ENCODE results near the gene BLZF1.
"Not testable (repeated sequence)": the region's sequence is repeated elsewhere in the genome, so short reads cannot be mapped to it uniquely, and the experiment has no call there.

Gene BLZF1

GRCh38 chr1:169387399-169387798 is 19.4 kb downstream of the BLZF1 start:
- TF ChIP-seq CTCF (IDR thresholded peaks at IDR 0.05; ENCODE audit: unreplicated experiment in 3 of 3): no peak
- Mint-ChIP-seq H3K9me3 (no peaks in the 10 kb centered on the region), H3K27me3 (ENCODE audit: low read depth) (no peaks in the 10 kb centered on the region), H3K27ac (no peak overlapping the region), H3K4me3 (no peak overlapping the region), H3K36me3 (ENCODE audit: low read depth) (peaks cover 48% of the 10 kb centered on the region), H3K4me1 (no peaks in the 10 kb centered on the region)

GRCh38 chr1:169390303-169390702 is 22.3 kb downstream of the BLZF1 start:
- H3K9me3 Mint-ChIP-seq: no peaks in the 10 kb centered on the region
- TF ChIP-seq CTCF (IDR thresholded peaks at IDR 0.05; ENCODE audit: unreplicated experiment in 3 of 3): no peak
- no peaks in the 10 kb centered on the region for H3K4me1 Mint-ChIP-seq
- H3K27ac Mint-ChIP-seq: no peak overlapping the region
- no peaks in the 10 kb centered on the region for H3K27me3 Mint-ChIP-seq (ENCODE audit: low read depth)
- peaks cover 63% of the 10 kb centered on the region for H3K36me3 Mint-ChIP-seq (ENCODE audit: low read depth)
- no peak overlapping the region for H3K4me3 Mint-ChIP-seq

- H3K4me3 Mint-ChIP-seq: no peak overlapping the region
- H3K36me3 Mint-ChIP-seq (ENCODE audit: low read depth): peaks cover 64% of the 10 kb centered on the region
- H3K9me3 Mint-ChIP-seq: no peaks in the 10 kb centered on the region
- no peaks in the 10 kb centered on the region for H3K27me3 Mint-ChIP-seq (ENCODE audit: low read depth)
- no peaks in the 10 kb centered on the region for H3K4me1 Mint-ChIP-seq
- no peak overlapping the region for H3K27ac Mint-ChIP-seq
- TF ChIP-seq CTCF (IDR thresholded peaks at IDR 0.05; ENCODE audit: unreplicated experiment in 3 of 3): no peak
Measured at GRCh38 chr1:169392406-169392805, 24.4 kb downstream of the BLZF1 start.

- TF ChIP-seq CTCF (IDR thresholded peaks at IDR 0.05; ENCODE audit: unreplicated experiment in 3 of 3): no peak
- Mint-ChIP-seq H3K27ac (no peak overlapping the region), H3K9me3 (peaks cover 18% of the 10 kb centered on the region), H3K27me3 (ENCODE audit: low read depth) (no peaks in the 10 kb centered on the region), H3K36me3 (ENCODE audit: low read depth) (peaks cover 73% of the 10 kb centered on the region), H3K4me1 (no peaks in the 10 kb centered on the region), H3K4me3 (no peak overlapping the region)
Measured at GRCh38 chr1:169395955-169396354, 28.0 kb downstream of the BLZF1 start.

- Mint-ChIP-seq H3K9me3 (peaks cover 72% of the 10 kb centered on the region), H3K36me3 (ENCODE audit: low read depth) (peaks cover 73% of the 10 kb centered on the region)
- H3K27ac Mint-ChIP-seq; H3K27me3 Mint-ChIP-seq (ENCODE audit: low read depth); H3K4me3 Mint-ChIP-seq; H3K4me1 Mint-ChIP-seq: not testable (repeated sequence)
Measured at GRCh38 chr1:169402578-169402977, 34.6 kb downstream of the BLZF1 start.

- H3K27me3 Mint-ChIP-seq (ENCODE audit: low read depth); H3K4me1 Mint-ChIP-seq; H3K27ac Mint-ChIP-seq; H3K4me3 Mint-ChIP-seq: not testable (repeated sequence)
- H3K36me3 Mint-ChIP-seq (ENCODE audit: low read depth): peaks cover 65% of the 10 kb centered on the region
- H3K9me3 Mint-ChIP-seq: peaks cover 79% of the 10 kb centered on the region
Measured at GRCh38 chr1:169408340-169408739, 40.3 kb downstream of the BLZF1 start.

- Mint-ChIP-seq H3K4me3 (no peak overlapping the region), H3K27me3 (ENCODE audit: low read depth) (no peaks in the 10 kb centered on the region), H3K27ac (no peak overlapping the region), H3K4me1 (no peaks in the 10 kb centered on the region), H3K9me3 (peaks cover 27% of the 10 kb centered on the region), H3K36me3 (ENCODE audit: low read depth) (peaks cover 31% of the 10 kb centered on the region)
- no peak for TF ChIP-seq CTCF (IDR thresholded peaks at IDR 0.05; ENCODE audit: unreplicated experiment in 3 of 3)
Measured at GRCh38 chr1:169414952-169415351, 47.0 kb downstream of the BLZF1 start.
